K562 (cell line): ENCODE measurements around the gene TMEM131. TPM values are rescaled to one million over a fixed set of nuclear protein-coding genes. Genes with fewer than 3 reads are reported as not detected.
"Not testable (repeated sequence)": the region's sequence is repeated elsewhere in the genome, so short reads cannot be mapped to it uniquely, and the experiment has no call there.

Experiments
- HINFP ChIP-seq: fragments of 450-650 bp; conservative IDR thresholded peaks from 2 replicates; pipeline ENCODE4 v1.6.1; 2016; ENCODE audit warnings: missing genetic modification characterization, low read depth, mild to moderate bottlenecking, control low read depth, missing compliant biosample characterization
- ILK ChIP-seq: fragments of 450-650 bp; IDR thresholded peaks from 2 replicates; pipeline ENCODE4 v1.6.1; 2016; ENCODE audit warnings: missing genetic modification characterization, low read depth, mild to moderate bottlenecking, missing compliant biosample characterization, moderate library complexity, borderline replicate concordance
- MYC ChIP-seq, 2 experiments: fragments of 250-450 bp in 1 of 2; sonication (Bioruptor Pico) in 1 of 2; IDR thresholded peaks; 2 replicates each; pipeline versions ENCODE4 v1.5.1 to v1.6.1; 2012 to 2021; ENCODE audit warnings: low read depth in 2 of 2, borderline replicate concordance in 1 of 2, improper control_type of control experiment in 1 of 2, low read length in 1 of 2, mild to moderate bottlenecking in 1 of 2, moderate library complexity in 1 of 2
- PBX2 ChIP-seq, 2 experiments: IDR thresholded peaks in 1 of 2; conservative IDR thresholded peaks in 1 of 2; 2 replicates each; pipeline ENCODE4 v1.6.1; 2016; ENCODE audit warnings: low read depth in 2 of 2, mild to moderate bottlenecking in 1 of 2, missing compliant biosample characterization in 1 of 2, missing genetic modification characterization in 1 of 2, moderate library complexity in 1 of 2
- REST ChIP-seq, 2 experiments: fragments of 450-650 bp; formaldehyde crosslinking in 1 of 2; IDR thresholded peaks; 2 replicates each; pipeline versions ENCODE4 v1.4.0 to v1.6.1; 2014 to 2020; ENCODE audit warnings: mild to moderate bottlenecking in 2 of 2, borderline replicate concordance in 1 of 2, low read depth in 1 of 2
- TEAD2 ChIP-seq: fragments of 450-650 bp; IDR thresholded peaks from 2 replicates; pipeline ENCODE4 v1.6.1; 2016; ENCODE audit warnings: missing genetic modification characterization, control low read depth, missing compliant biosample characterization
- THAP7 ChIP-seq: fragments of 250-450 bp; sonication (Bioruptor Pico); IDR thresholded peaks from 2 replicates; pipeline ENCODE4 v1.5.0; 2021
- ZEB2 ChIP-seq: fragments of 450-650 bp; IDR thresholded peaks from 2 replicates; pipeline ENCODE4 v1.6.1; 2016
- ZNF165 ChIP-seq: fragments of 250-450 bp; sonication (Bioruptor Pico); IDR thresholded peaks from 2 replicates; pipeline ENCODE4 v1.4.0; 2020; ENCODE audit warnings: borderline replicate concordance
- ZNF398 ChIP-seq: fragments of 250-450 bp; sonication (Bioruptor Pico); IDR thresholded peaks from 2 replicates; pipeline ENCODE4 v1.8.0; 2021; ENCODE audit warnings: moderate library complexity, mild to moderate bottlenecking, inconsistent platforms
- polyA plus RNA-seq, 8 experiments: library from polyadenylated mRNA; depleted of rRNA in 4 of 8; stranded (reverse) in 5 of 8; unstranded in 3 of 8; fragments of >200 nt; fragmentation: Nextera tagmentation in 2 of 8; fragmentation: Illumina TruSeq in 1 of 8; extraction: Ambion mirVana in 2 of 8; extraction: Trizol in 1 of 8; gene quantifications; 2 replicates each; pipeline versions ENCODE4 v1.2.1 to v1.2.3, GENCODE V29; 2011 to 2014; ENCODE audit warnings: inconsistent platforms in 1 of 8, missing spikeins in 1 of 8
- total RNA-seq, 7 experiments: library from RNA; depleted of rRNA in 6 of 7; stranded (reverse); fragments of >200 nt in 6 of 7; fragmentation: Illumina TruSeq in 2 of 7; extraction: Trizol in 2 of 7; gene quantifications; 2 replicates each; pipeline versions ENCODE4 v1.2.1 to v1.2.3, GENCODE V29; 2011 to 2021; ENCODE audit warnings: low replicate concordance in 1 of 7

TMEM131 gene
- total and polyA plus RNA-seq, 9 of the 15 experiments (the other 6 are each of a cell fraction or from before 2014, with no cell fraction given): 2.5 to 21.1 (median 12.4) TPM

GRCh38 chr2:97712175-97712574, 283.6 kb downstream of the TMEM131 start (continued):
- TF ChIP-seq MYC (IDR thresholded peaks at IDR 0.05; ENCODE audit: low read depth, low read length); REST (IDR thresholded peaks at IDR 0.05; ENCODE audit: borderline replicate concordance); PBX2 (CRISPR knock-in tag; IDR thresholded peaks at IDR 0.05; ENCODE audit: low read depth): not testable (repeated sequence)
- peak; percentile 96 for TF ChIP-seq MYC (CRISPR knock-in tag; IDR thresholded peaks at IDR 0.05; ENCODE audit: borderline replicate concordance, low read depth)
- peak; percentile 91; the same call in 1 of the 2 replicates for TF ChIP-seq ZNF165 (CRISPR knock-in tag)
- TF ChIP-seq HINFP (tag): peak; percentile 82
- TF ChIP-seq ZNF398: 0 out of 2 replicates have a peak, but pooled peaks have one; percentile 41
- 0 out of 2 replicates have a peak, but pooled peaks have one; percentile 12 for TF ChIP-seq ZEB2
- peak; percentile 51; the same call in 1 of the 2 replicates for TF ChIP-seq REST (CRISPR knock-in tag; IDR thresholded peaks at IDR 0.05; ENCODE audit: low read depth)
- TF ChIP-seq TEAD2 (tag): peak; percentile 77
- TF ChIP-seq THAP7 (CRISPR knock-in tag): 0 out of 2 replicates have a peak, but pooled peaks have one; percentile 79
- TF ChIP-seq ILK (tag): peak; percentile 86
- 0 out of 2 replicates have a peak, but pooled peaks have one; percentile 29 for TF ChIP-seq PBX2 (tag; conservative IDR thresholded peaks at IDR 0.05; ENCODE audit: low read depth)
